NCI-H2171 (cell line): ENCODE measurements around the gene CACNA1H.
A peak's percentile ranks its signal among the peaks of the same experiment; 100 is the strongest.

ENCODE experiments used
- DNase-seq: peaks from one replicate; lab custom pipeline; 2025; lab: John Stamatoyannopoulos, UW

The CACNA1H gene

DNA sequence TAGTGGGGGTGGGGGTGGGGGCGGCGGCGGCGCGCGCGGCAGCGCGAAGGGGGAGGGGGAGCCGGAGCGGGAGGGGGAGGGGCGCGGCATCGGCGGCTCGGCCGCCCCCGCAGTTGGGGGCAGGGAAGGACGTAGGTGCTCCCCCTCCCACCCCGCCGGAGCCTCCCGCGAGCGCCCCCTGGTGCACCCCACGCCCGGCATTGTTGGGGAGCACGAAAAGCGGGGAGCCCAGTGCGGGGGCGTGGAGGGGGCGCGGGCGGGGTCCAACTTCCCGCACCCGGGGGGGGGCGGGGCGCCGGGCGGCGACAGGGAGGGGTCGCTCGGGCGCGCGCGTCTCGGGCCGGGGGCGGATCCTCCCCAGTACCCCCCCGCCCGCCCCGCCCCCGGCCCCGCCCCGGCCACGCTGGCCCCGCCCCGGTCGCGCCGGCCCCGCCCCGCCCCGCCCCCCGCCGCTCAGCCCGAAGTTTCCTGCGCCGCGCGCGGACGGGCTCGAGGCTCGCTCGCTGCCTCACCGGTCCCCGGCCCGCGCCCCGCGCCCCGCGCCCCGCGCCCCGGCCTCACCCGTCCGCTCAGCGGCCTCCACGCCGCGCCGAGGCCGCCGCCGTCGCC is at the start of gene CACNA1H:
TSS of gene CACNA1H (plus strand) at position 456 of the 609 bp plus-strand sequence. CDS start 632 bp downstream, outside the sequence.
- DNase-seq, result peak; percentile 57

GRCh38 chr16:1103636-1103980 is 49.3 kb upstream of the CACNA1H start:
- no peak for DNase-seq

DNA sequence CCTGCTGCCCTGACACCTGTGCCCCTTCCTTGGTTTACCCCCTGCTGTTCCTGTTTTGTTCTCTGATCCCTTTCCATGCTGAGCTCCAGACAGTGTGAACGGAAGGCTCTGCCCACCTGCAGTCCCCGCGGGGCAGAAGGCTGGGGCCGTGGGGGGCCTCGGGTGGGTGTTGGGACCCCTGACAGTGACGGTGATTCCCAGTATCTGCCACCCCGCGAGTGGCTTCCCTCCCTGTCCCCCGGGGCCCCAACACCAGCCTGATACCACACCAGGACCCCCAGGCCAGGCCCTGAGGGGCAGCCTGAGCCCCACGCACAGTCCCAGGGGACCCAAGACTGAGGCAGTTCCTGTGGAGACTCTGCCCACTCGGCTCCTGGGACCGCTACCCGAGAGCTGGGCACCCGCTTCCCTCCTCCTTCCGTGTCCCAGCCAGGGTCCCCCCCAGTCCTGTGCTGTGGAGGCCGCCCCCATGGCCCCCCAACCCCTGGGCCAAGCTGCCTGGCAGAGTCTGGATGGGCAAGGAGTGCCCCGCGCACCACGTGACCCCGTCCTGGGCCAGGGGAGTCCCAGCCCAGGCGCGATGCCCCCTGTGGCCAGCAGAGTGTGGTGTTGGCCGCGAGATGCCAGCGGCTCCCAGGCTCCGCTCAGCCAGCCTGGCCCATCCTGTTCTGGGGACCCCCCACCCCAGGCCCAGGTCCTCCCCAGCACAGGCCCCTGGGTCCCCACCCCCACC is 46.9 kb upstream of the CACNA1H start:
- peak; percentile 32 for DNase-seq

- no peak for DNase-seq
Measured at GRCh38 chr16:1106659-1107058, 46.2 kb upstream of the CACNA1H start.

DNA sequence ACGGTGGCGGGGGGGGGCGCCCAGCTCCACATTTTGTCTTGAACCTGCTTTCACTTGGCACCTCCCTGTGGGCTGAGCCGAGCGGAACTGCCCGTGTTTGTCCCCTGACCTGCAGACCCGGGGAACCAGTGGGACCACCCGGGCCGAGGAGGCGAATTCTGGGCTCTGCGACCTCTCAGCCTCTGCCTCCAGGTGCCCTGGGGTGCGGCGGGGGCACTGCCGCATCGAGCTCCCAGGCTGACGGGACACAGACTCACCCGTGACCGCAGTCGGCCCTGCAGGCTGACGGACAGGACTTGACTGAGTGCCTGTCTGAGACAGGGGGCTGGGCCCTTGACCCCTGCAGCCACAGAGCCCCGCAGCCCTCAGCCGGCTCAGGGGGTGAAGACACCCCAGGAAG is 45.8 kb upstream of the CACNA1H start:
- DNase-seq, result no peak

GRCh38 chr16:1107731-1108130 is 45.2 kb upstream of the CACNA1H start:
- DNase-seq, result no peak

GRCh38 chr16:1108299-1109252 is 44.3 kb upstream of the CACNA1H start:
- DNase-seq, result peak; percentile 51

DNA sequence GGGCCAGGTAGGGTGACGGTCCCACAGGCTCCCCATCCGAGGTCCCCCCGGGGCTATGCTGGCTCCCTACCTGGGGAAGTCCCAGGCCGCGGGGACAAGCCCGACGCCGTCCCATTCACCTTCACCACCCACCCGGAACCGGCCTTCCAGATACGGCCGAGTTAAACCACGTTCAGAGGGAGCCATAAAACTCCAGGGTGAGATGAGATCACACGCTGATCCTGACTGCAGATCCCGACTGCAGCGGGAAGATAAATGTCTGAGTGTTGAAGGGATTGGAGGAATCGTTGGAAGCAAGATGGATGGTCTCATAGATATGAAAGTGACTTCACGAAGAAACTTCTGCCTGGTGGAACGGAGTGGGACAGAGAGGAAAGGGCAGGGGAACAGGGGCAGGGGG is 43.3 kb upstream of the CACNA1H start:
- no peak for DNase-seq

GRCh38 chr16:1112506-1113184 is 40.3 kb upstream of the CACNA1H start:
- no peak for DNase-seq

GRCh38 chr16:1113489-1113888 is 39.4 kb upstream of the CACNA1H start:
- DNase-seq, result no peak

DNA sequence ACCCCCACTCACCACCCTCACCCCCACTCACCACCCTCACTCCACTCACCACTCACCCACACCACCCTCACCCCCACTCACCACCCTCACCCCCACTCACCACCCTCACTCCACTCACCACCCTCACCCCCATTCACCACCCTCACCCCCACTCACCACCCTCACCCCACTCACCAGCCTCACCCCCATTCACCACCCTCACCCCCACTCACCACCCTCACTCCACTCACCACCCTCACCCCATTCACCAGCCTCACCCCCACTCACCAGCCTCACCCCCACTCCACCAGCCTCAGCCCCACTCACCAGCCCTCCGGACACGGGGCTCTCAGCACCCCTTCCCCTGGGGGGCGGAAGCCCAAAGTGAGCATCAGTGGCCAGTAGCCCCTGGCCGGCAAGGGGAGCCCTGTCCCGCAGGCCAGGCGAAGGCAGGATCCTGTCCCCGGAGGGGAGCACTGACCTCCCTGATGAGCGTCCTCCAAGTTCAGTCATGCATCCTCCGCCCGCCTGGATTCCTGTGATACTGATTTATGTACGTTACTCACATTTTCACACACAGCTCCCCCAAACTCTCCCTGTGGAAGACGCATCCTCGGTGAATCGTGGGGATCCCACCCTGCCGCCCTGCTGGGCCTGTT is 38.9 kb upstream of the CACNA1H start:
- DNase-seq, result no peak

DNA sequence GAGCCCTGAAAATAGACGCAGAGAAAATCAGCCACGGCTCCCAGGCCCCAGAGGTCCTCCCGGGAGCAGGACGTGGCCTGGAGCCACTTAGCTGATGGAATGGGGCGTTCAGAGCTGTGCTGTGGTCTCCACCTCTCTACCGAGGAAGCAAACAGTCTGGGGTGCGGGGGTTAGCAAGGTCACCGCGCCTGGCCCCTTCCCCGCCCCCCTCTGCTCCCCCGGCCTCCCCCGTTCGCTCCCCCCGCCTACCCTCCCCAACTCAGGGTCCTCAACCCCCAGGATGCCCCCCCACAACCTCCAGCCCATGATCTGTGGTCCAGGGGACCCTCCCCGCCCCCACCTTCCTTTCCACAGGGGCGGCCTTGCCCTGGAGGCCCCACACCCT is 36.2 kb upstream of the CACNA1H start:
- no peak for DNase-seq

DNA sequence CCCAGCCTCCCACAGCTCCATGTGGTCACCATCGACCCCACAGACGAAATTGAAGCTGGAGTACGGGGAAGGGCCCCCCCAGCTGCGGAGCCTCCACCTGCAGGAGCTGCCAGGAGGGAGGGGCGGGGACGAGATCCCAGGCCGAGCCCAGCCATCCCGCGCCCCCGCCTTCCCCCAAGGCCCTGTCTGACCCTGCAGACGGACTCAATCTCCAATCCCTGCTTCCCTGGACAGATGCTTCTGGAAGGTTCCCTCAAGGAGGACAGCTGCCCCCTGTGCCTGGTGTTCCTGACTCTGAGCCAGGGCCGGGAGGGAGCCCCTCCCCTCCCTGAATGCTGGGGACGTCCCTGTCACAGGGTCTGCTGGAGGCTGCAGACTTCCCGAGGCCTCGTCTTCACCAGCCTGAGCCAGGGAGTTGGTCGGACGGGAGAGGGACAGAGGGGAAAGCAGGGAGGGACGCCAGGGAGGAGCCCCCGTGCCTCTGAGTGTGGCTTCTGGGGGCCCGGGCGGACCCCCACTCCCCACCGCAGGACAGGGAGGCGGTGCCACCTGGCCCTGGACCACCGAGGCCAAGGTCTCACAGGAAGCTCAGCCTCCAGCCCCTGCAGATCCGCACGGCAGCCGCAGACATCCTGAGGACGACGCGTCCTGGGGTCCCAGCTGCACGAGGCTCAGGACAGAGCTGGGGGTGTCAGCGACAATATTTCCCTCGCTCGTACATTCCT is 35.6 kb upstream of the CACNA1H start:
- DNase-seq, result no peak

DNA sequence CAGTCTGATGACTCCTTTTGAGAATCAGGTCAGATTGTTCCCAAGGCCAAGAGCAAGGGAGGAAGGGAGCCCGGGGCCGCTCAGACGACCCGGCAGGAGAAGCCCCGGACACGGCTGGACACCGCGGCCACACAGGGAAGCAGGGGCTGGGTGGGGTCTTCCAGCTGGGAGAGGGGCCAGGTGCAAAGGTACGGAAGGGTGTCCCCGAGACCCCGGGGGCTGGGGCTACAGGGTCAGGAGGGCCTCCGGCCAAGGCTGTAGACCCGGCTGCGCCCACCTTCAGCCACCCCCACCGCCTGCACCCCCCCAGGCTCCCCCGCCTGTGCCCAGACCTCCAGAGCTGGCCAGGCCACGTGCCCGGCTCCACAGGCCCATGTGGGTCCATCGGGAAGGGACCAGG is 35.0 kb upstream of the CACNA1H start:
- DNase-seq, result no peak

DNA sequence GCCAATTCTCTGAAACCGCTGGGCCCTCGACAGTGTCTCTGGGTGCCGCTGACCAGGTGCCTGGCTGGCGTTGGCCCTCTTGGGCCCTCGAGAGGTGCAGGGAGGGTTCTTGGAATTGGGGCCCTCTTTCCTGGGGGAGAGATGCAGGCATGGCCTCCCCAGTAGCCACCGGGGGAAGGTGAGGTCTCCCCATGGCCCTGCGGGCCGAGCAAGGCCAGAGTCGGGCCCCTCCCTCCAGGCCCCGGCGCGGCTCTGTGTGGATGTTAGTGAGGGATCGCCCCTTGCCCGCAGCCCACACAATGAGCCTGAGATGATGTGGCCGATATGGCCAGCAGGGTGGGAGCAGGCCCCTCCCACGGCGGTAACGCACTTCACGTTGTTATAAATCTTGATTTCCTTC is 33.8 kb upstream of the CACNA1H start:
- no peak for DNase-seq

- DNase-seq, result no peak
Measured at GRCh38 chr16:1119766-1120576, 32.9 kb upstream of the CACNA1H start.

- DNase-seq, result no peak
Measured at GRCh38 chr16:1120577-1120941, 32.3 kb upstream of the CACNA1H start.

- no peak for DNase-seq
Measured at GRCh38 chr16:1121009-1121408, 31.9 kb upstream of the CACNA1H start.

GRCh38 chr16:1121601-1122397 is 31.1 kb upstream of the CACNA1H start:
- no peak for DNase-seq

DNA sequence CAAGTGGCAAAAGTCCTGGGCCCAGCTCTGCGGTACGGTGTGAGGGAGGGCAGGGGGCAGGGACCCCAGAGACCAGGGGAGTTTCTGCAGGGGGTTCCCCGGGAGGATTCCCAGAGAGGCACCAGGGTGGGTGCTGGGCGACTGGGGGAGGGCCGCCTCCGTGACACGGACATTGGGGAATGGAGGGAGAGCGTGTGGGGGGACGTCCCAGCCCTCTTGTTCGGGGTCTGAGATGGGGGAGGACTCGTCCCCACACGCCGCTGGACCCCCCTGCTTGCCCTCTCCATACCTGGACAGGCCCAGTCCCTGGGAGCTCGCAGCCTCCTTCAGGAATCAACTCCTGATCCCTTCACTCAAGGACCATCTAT is 30.5 kb upstream of the CACNA1H start:
- no peak for DNase-seq
